Gastroesophageal sphincter (tissue), 4 donors: ENCODE results near the gene ADGRB2. TPM values are rescaled to one million over a fixed set of nuclear protein-coding genes. Genes with fewer than 3 reads are reported as not detected.
A peak's percentile ranks its signal among the peaks of the same experiment; 100 is the strongest.

ENCODE experiments used
- ATAC-seq: fragments of 150-250 bp; one replicate; pipeline ENCODE4 v1.9.1; 2016; ENCODE audit warnings: mild to moderate bottlenecking, moderate library complexity
- H3K27ac ChIP-seq, 4 donors: fragments of 200-600 bp; sonication (generic) in 3 of 4; 1 replicate in 3 of 4; 2 replicates in 1 of 4; pipeline ENCODE4 v1.5.1; 2016 to 2019
- H3K27me3 ChIP-seq: fragments of 200-600 bp; sonication (generic); one replicate; pipeline ENCODE4 v1.5.1; 2019
- H3K36me3 ChIP-seq, 2 donors: fragments of 200-600 bp; sonication (generic); one replicate each; pipeline ENCODE4 v1.5.1; 2019; ENCODE audit warnings: control low read depth in 1 of 2
- H3K4me1 ChIP-seq, 3 donors: fragments of 200-600 bp; sonication (generic); 1 replicate in 2 of 3; 2 replicates in 1 of 3; pipeline ENCODE4 v1.5.1; 2016 to 2019; ENCODE audit warnings: control low read depth in 2 of 3
- H3K4me3 ChIP-seq, 2 donors: fragments of 200-600 bp; sonication (generic); one replicate each; pipeline ENCODE4 v1.5.1; 2019; ENCODE audit warnings: mild to moderate bottlenecking in 1 of 2, moderate library complexity in 1 of 2
- H3K9me3 ChIP-seq, 3 donors: fragments of 200-600 bp; sonication (generic); one replicate each; pipeline ENCODE4 v1.5.1; 2017 to 2019; ENCODE audit warnings: control low read depth in 2 of 3
- EP300 ChIP-seq: sonication (generic); formaldehyde crosslinking; IDR thresholded peaks from one replicate; pipeline ENCODE4 v1.6.1; 2017; ENCODE audit warnings: antibody characterized with exemption, mild to moderate bottlenecking
- POLR2A ChIP-seq, 2 donors: fragments of 450-650 bp; IDR thresholded peaks; one replicate each; pipeline ENCODE4 v1.6.1; 2017; ENCODE audit warnings: antibody characterized with exemption in 2 of 2, mild to moderate bottlenecking in 2 of 2, moderate library complexity in 1 of 2
- POLR2AphosphoS5 ChIP-seq: sonication (generic); formaldehyde crosslinking; IDR thresholded peaks from one replicate; pipeline ENCODE4 v1.6.1; 2017; ENCODE audit warnings: antibody characterized with exemption
- WGBS, 2 donors: methylation state at CpG; one replicate each; pipeline ENCODE4 v1.1.5; 2018; ENCODE audit warnings: low coverage in 1 of 2; 5-methylcytosine and 5-hydroxymethylcytosine counted together
- total RNA-seq, 4 donors: library from RNA; depleted of rRNA; stranded (reverse); fragments of >200 nt; gene quantifications; one replicate each; pipeline ENCODE4 v1.1.0, GENCODE V29; 2016
- TF ChIP-seq, protein P1 (sequence below), 4 experiments: fragments of 200-600 bp in 2 of 4; fragments of 450-650 bp in 2 of 4; sonication (generic) in 1 of 4; IDR thresholded peaks; one replicate each; pipeline ENCODE4 v1.5.1; 2017 to 2019; ENCODE audit warnings: antibody characterized with exemption in 4 of 4, mild to moderate bottlenecking in 2 of 4, moderate library complexity in 2 of 4

ADGRB2 gene
- total RNA-seq, 4 donors from 2014 or later: 1.7 to 6.0 (median 3.2) TPM

- TF ChIP-seq POLR2AphosphoS5: no peak
- ATAC-seq: no peak
- H3K36me3 ChIP-seq: peaks cover 0 to 53% of the 10 kb centered on the region in 2 donors
- peaks cover 0 to 40% (median 3%) of the 10 kb centered on the region in 3 donors for H3K4me1 ChIP-seq
- no peak overlapping the region for H3K4me3 ChIP-seq
- no CpG with 5 or more reads among the region's 10 CpGs for WGBS, 2 donors
- H3K27ac ChIP-seq: no peak overlapping the region
- H3K9me3 ChIP-seq: no peaks in the 10 kb centered on the region
- no peaks in the 10 kb centered on the region for H3K27me3 ChIP-seq
Measured at GRCh38 chr1:31690921-31691320, 73.2 kb downstream of the ADGRB2 start.

DNA sequence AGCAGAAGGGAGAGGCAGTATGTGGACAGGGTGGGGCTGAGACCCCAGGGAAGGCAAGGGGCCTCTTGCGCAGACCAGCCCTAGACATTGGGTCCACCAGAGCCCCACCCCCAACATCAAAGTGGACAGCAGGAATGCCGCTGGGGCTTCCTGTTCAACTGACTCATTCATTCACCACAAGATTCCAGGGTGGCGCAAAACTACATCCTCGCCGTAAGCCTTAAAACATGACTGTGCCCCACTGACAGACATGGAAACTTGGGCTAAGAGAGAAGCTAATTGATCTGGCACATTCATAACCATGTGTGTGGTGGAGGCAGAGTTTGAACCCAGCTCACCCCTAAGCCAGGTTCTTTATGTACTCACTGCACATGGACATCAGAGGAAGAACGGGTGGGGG, 74.3 kb downstream of the ADGRB2 start:
- Histone ChIP-seq H3K4me3 (no peak overlapping the region), H3K36me3 (peaks cover 0 to 57% of the 10 kb centered on the region in 2 donors), H3K27me3 (no peaks in the 10 kb centered on the region), H3K9me3 (no peaks in the 10 kb centered on the region), H3K27ac (peak overlapping the region in 1 of 4 donors; percentile 69), H3K4me1 (peaks cover 0 to 33% (median 3%) of the 10 kb centered on the region in 3 donors)
- WGBS, 2 donors: 84% methylated on average over 4 of the region's 6 CpGs; no CpG with 5 or more reads in 1 of the 2 donors
- TF ChIP-seq, protein P1, sequence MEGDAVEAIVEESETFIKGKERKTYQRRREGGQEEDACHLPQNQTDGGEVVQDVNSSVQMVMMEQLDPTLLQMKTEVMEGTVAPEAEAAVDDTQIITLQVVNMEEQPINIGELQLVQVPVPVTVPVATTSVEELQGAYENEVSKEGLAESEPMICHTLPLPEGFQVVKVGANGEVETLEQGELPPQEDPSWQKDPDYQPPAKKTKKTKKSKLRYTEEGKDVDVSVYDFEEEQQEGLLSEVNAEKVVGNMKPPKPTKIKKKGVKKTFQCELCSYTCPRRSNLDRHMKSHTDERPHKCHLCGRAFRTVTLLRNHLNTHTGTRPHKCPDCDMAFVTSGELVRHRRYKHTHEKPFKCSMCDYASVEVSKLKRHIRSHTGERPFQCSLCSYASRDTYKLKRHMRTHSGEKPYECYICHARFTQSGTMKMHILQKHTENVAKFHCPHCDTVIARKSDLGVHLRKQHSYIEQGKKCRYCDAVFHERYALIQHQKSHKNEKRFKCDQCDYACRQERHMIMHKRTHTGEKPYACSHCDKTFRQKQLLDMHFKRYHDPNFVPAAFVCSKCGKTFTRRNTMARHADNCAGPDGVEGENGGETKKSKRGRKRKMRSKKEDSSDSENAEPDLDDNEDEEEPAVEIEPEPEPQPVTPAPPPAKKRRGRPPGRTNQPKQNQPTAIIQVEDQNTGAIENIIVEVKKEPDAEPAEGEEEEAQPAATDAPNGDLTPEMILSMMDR (IDR thresholded peaks at IDR 0.05): no peak
- no peak for TF ChIP-seq POLR2AphosphoS5
- TF ChIP-seq EP300: no peak
- no peak for TF ChIP-seq POLR2A (IDR thresholded peaks at IDR 0.05)
- ATAC-seq: no peak

- Histone ChIP-seq H3K4me3 (no peak overlapping the region), H3K4me1 (peaks cover 0 to 33% (median 3%) of the 10 kb centered on the region in 3 donors), H3K9me3 (no peaks in the 10 kb centered on the region), H3K27me3 (no peaks in the 10 kb centered on the region), H3K36me3 (peaks cover 0 to 57% of the 10 kb centered on the region in 2 donors), H3K27ac (peak overlapping the region in 1 of 4 donors; percentile 69)
- TF ChIP-seq EP300: no peak
- no peak for TF ChIP-seq POLR2A (IDR thresholded peaks at IDR 0.05)
- TF ChIP-seq, protein P1 (IDR thresholded peaks at IDR 0.05): no peak
- WGBS, 2 donors: 43% methylated on average over 1 of the region's 2 CpGs; no CpG with 5 or more reads in 1 of the 2 donors
- no peak for ATAC-seq
Measured at GRCh38 chr1:31689379-31689778, 74.8 kb downstream of the ADGRB2 start.

DNA sequence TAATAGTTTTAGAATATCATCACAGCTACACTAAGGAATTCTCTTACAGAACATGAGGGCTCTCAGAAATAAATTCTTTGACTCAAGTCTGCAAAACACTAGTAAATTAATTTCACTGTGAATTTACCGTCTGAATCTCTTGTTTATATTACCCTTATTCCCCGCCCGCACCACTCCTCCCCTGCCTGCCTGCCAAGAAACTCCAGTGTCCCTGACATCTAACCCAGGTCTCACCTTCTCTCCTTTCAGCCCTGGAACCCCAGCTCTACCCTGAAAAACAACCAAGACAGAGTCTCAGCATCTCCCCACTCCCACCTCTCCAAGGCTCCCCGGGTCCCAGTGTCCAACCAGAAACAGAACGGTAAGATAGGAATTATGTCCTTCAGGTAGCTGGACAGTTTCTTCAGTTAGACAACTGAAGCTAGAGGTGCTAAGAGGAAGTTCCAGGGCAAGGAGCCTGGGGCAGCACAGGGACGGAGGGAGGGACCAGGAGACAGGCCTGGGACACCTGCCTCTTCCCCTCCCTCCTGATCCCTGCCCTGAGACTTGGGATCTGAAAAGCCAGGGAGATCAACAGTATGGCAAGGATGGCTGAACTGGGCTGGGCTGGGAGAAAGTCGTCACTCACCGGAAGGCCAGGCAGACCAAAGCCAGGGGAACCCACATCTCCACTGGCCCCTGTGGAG, 75.8 kb downstream of the ADGRB2 start:
- H3K9me3 ChIP-seq: no peaks in the 10 kb centered on the region
- H3K27me3 ChIP-seq: no peaks in the 10 kb centered on the region
- no peak overlapping the region for H3K4me3 ChIP-seq
- 30 to 33% methylated on average over 3 to 5 of the region's 8 CpGs for WGBS, 2 donors
- H3K27ac ChIP-seq: peak overlapping the region in 3 of 4 donors; percentile 58 to 78 (median 69)
- peak; percentile 49 for ATAC-seq
- H3K36me3 ChIP-seq: peaks cover 0 to 62% of the 10 kb centered on the region in 2 donors
- H3K4me1 ChIP-seq: peaks cover 0 to 33% (median 3%) of the 10 kb centered on the region in 3 donors
- TF ChIP-seq EP300 (no peak), POLR2A (IDR thresholded peaks at IDR 0.05) (no peak), POLR2AphosphoS5 (peak; percentile 35)

DNA sequence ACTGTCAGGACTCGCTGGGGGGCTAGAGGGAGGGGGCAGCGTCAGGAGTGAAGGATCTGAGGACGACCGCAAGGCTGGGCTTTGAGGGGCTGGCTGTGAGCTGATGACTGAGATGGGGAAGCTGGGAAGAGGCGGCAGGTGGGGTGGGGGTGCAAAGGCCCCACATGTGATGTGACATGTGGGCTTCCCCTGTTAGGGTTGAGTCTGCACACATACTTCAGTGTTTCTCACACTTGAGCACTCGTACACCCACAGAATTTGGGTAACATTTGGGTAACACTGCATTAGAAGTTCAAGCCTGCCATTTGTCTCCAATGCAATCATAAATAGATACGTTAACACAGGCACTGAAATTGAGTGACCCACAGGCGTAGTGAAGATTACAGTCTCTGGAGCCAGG, 76.5 kb downstream of the ADGRB2 start:
- peaks cover 0 to 33% (median 3%) of the 10 kb centered on the region in 3 donors for H3K4me1 ChIP-seq
- no peaks in the 10 kb centered on the region for H3K9me3 ChIP-seq
- TF ChIP-seq EP300: no peak
- no peak overlapping the region for H3K4me3 ChIP-seq
- 46 to 79% methylated on average over 7 to 8 of the region's 8 CpGs for WGBS, 2 donors
- H3K36me3 ChIP-seq: peaks cover 0 to 70% of the 10 kb centered on the region in 2 donors
- H3K27me3 ChIP-seq: no peaks in the 10 kb centered on the region
- H3K27ac ChIP-seq: peak overlapping the region in 2 of 4 donors; percentile 45 to 78
- no peak for ATAC-seq

- no peak overlapping the region for H3K4me3 ChIP-seq
- peaks cover 0 to 65% of the 10 kb centered on the region in 2 donors for H3K36me3 ChIP-seq
- peaks cover 0 to 45% (median 3%) of the 10 kb centered on the region in 3 donors for H3K4me1 ChIP-seq
- H3K27me3 ChIP-seq: no peaks in the 10 kb centered on the region
- no peak for ATAC-seq
- no peaks in the 10 kb centered on the region for H3K9me3 ChIP-seq
- TF ChIP-seq POLR2A (IDR thresholded peaks at IDR 0.05) (no peak), POLR2AphosphoS5 (no peak), EP300 (no peak)
- TF ChIP-seq, protein P1 (IDR thresholded peaks at IDR 0.05): no peak
- WGBS, 2 donors: 74 to 77% methylated on average over 6 of the region's 8 CpGs
- no peak overlapping the region for H3K27ac ChIP-seq
Measured at GRCh38 chr1:31685795-31686194, 78.3 kb downstream of the ADGRB2 start.
